OCI-LY1 (cell line): ENCODE measurements around the gene ZDHHC16.
"Not testable (repeated sequence)": the region's sequence is repeated elsewhere in the genome, so short reads cannot be mapped to it uniquely, and the experiment has no call there.

Experiments
- H2AFZ ChIP-seq: fragments of 200-600 bp; sonication (generic), shearing (Covaris generic); 2 replicates; pipeline ENCODE4 v1.6.0; 2014; ENCODE audit warnings: antibody characterized with exemption, mild to moderate bottlenecking, low read length
- H3F3A ChIP-seq: fragments of 200-600 bp; sonication (generic), shearing (Covaris generic); 2 replicates; pipeline ENCODE4 v1.6.0; 2014; ENCODE audit warnings: mild to moderate bottlenecking, antibody characterized with exemption, low read length, moderate library complexity; ENCODE audit not compliant: insufficient read depth
- H3K27ac ChIP-seq: fragments of 200-600 bp; sonication (generic); 2 replicates; pipeline ENCODE4 v1.5.1; 2014; ENCODE audit warnings: low read length, mixed run types, mild to moderate bottlenecking, low read depth; ENCODE audit not compliant: poor library complexity, severe bottlenecking
- H3K27me3 ChIP-seq: fragments of 200-600 bp; sonication (generic); 2 replicates; pipeline ENCODE4 v1.6.0; 2014; ENCODE audit warnings: antibody characterized with exemption, mild to moderate bottlenecking, low read length, moderate library complexity; ENCODE audit not compliant: insufficient read depth
- H3K36me3 ChIP-seq: fragments of 200-600 bp; sonication (generic); 2 replicates; pipeline ENCODE4 v1.6.1; 2014; ENCODE audit warnings: mild to moderate bottlenecking, antibody characterized with exemption, low read length, moderate library complexity, mixed read lengths; ENCODE audit not compliant: insufficient read depth
- H3K4me1 ChIP-seq: fragments of 200-600 bp; sonication (generic); 2 replicates; pipeline ENCODE4 v1.5.1; 2014; ENCODE audit warnings: mild to moderate bottlenecking, low read length, moderate library complexity; ENCODE audit not compliant: insufficient read depth, severe bottlenecking
- H3K4me2 ChIP-seq: fragments of 200-600 bp; sonication (generic), shearing (Covaris generic); 2 replicates; pipeline ENCODE4 v1.6.1; 2014; ENCODE audit warnings: low read length
- H3K4me3 ChIP-seq: fragments of 200-600 bp; sonication (generic); 2 replicates; pipeline ENCODE4 v1.5.1; 2014; ENCODE audit warnings: low read length, low read depth, mild to moderate bottlenecking, mixed read lengths; ENCODE audit not compliant: poor library complexity, severe bottlenecking
- H3K79me2 ChIP-seq: fragments of 200-600 bp; shearing (Covaris generic); 2 replicates; pipeline ENCODE4 v1.6.1; 2016; ENCODE audit warnings: mixed run types, low read length, mixed read lengths; ENCODE audit not compliant: insufficient read depth
- H3K9ac ChIP-seq: fragments of 200-600 bp; sonication (generic), shearing (Covaris generic); 2 replicates; pipeline ENCODE4 v1.6.1; 2014; ENCODE audit warnings: mild to moderate bottlenecking, low read length, mixed read lengths
- H3K9me2 ChIP-seq: fragments of 200-600 bp; sonication (generic), shearing (Covaris generic); 2 replicates; pipeline ENCODE4 v1.6.1; 2014; ENCODE audit warnings: low read depth, mild to moderate bottlenecking, low read length, mixed read lengths
- H3K9me3 ChIP-seq: fragments of 200-600 bp; shearing (Covaris generic); 2 replicates; pipeline ENCODE4 v1.6.1; 2014; ENCODE audit warnings: low read length, mixed read lengths
- H4K20me1 ChIP-seq: fragments of 200-600 bp; sonication (generic), shearing (Covaris generic); 2 replicates; pipeline ENCODE4 v1.6.0; 2016; ENCODE audit warnings: mild to moderate bottlenecking, low read length; ENCODE audit not compliant: insufficient read depth
- EZH2 ChIP-seq: fragments of 200-600 bp; sonication (generic), shearing (Covaris generic); IDR thresholded peaks from 2 replicates; pipeline ENCODE4 v1.8.0; 2017; ENCODE audit warnings: borderline replicate concordance, mixed run types, mild to moderate bottlenecking, antibody characterized with exemption, low read length, moderate library complexity, mixed read lengths
- TF ChIP-seq, protein P1 (sequence below): fragments of 200-600 bp; sonication (generic), shearing (Covaris generic); IDR thresholded peaks from 2 replicates; pipeline ENCODE4 v1.5.1; 2017; ENCODE audit warnings: mild to moderate bottlenecking, antibody characterized with exemption, low read length, moderate library complexity, mixed read lengths

The ZDHHC16 gene

DNA sequence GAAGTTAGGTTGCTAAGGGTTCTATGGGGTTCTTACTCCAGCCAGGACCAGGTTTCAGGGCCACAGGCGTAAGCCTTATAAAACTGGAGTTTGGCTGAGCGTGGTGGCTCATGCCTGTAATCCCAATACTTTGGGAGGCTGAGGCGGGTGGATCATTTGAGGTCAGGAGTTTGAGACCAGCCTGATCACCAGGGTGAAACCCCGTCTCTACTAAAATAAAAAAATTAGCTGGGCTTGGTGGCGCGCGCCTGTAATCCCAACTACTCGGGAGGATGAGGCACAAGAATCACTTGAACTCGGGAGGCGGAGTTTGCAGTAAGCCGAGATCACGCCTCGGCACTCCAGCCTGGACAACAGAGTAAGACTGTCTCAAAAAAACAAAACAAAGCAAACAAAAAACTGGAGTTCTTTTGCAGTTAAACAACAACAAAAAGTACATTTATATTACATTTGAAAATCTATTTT lies 44.5 kb upstream of the ZDHHC16 start:
- Histone ChIP-seq H3K36me3 (no peaks in the 10 kb centered on the region; the same call in 1 of the 2 replicates), H4K20me1 (no peaks in the 10 kb centered on the region), H3K4me2 (peak overlapping the region; percentile 94), H2AFZ (0 out of 2 replicates have a peak overlapping the region, but pooled peaks have one; percentile 74), H3K4me3 (peak overlapping the region; percentile 80), H3K9me3 (no peaks in the 10 kb centered on the region), H3K9ac (peak overlapping the region; percentile 46; the same call in 1 of the 2 replicates), H3K9me2 (no peaks in the 10 kb centered on the region), H3K79me2 (no peaks in the 10 kb centered on the region), H3K4me1 (peaks cover 15% of the 10 kb centered on the region), H3K27ac (no peak overlapping the region), H3K27me3 (no peaks in the 10 kb centered on the region), H3F3A (no peaks in the 10 kb centered on the region)
- no peak for TF ChIP-seq EZH2
- TF ChIP-seq, protein P1, sequence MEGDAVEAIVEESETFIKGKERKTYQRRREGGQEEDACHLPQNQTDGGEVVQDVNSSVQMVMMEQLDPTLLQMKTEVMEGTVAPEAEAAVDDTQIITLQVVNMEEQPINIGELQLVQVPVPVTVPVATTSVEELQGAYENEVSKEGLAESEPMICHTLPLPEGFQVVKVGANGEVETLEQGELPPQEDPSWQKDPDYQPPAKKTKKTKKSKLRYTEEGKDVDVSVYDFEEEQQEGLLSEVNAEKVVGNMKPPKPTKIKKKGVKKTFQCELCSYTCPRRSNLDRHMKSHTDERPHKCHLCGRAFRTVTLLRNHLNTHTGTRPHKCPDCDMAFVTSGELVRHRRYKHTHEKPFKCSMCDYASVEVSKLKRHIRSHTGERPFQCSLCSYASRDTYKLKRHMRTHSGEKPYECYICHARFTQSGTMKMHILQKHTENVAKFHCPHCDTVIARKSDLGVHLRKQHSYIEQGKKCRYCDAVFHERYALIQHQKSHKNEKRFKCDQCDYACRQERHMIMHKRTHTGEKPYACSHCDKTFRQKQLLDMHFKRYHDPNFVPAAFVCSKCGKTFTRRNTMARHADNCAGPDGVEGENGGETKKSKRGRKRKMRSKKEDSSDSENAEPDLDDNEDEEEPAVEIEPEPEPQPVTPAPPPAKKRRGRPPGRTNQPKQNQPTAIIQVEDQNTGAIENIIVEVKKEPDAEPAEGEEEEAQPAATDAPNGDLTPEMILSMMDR = no peak

DNA sequence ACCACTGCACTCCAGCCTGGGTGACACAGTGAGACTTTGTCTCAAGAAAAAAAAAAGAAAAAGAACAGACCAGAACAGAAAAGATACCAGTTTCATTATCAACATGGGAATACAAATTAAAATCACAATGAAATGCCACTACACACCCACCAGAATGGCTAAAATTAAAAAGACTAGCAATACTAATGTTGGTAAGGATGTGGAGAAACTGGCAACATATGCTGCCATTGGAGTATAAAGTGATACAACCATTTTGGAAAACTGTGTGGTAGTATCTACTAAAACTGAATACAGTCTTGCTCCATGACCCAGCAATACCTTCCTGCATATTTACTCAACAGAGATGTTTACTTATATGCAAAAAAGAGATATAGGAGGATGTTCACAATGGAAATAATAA lies 41.9 kb upstream of the ZDHHC16 start:
- H3K9ac ChIP-seq = no peak overlapping the region
- no peak overlapping the region for H2AFZ ChIP-seq
- H3K27ac ChIP-seq = no peak overlapping the region
- H3F3A ChIP-seq = no peaks in the 10 kb centered on the region
- H3K4me1 ChIP-seq = peaks cover 21% of the 10 kb centered on the region
- H3K79me2 ChIP-seq = no peaks in the 10 kb centered on the region
- no peaks in the 10 kb centered on the region for H3K36me3 ChIP-seq
- no peak overlapping the region for H3K4me2 ChIP-seq
- H3K9me2 ChIP-seq = no peaks in the 10 kb centered on the region
- H4K20me1 ChIP-seq = no peaks in the 10 kb centered on the region
- no peaks in the 10 kb centered on the region for H3K9me3 ChIP-seq
- TF ChIP-seq, protein P1 = no peak
- H3K4me3 ChIP-seq = no peak overlapping the region
- H3K27me3 ChIP-seq = no peaks in the 10 kb centered on the region

DNA sequence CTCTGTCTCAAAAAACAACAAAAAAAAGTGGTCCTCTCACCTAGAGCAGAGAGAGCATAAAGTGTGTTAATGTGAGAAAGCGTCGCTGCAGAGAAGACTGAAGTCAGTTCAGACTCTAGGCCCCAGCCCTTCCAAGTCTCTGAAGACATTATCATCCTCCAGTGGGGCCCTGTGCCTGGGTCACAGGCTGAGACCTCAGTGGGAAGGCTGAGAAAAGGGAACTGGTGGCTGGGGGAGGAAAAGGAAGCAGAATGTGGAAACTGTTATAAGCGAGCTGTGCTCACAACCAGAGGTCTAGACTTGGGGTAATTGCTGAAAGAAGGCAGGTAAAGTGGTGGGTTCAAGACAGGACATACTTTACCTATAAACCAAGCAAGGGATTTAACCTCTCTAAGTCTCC lies 39.9 kb upstream of the ZDHHC16 start:
- H3K27ac ChIP-seq = no peak overlapping the region
- H4K20me1 ChIP-seq = no peaks in the 10 kb centered on the region
- no peak overlapping the region for H3K4me2 ChIP-seq
- H3K4me3 ChIP-seq = no peak overlapping the region
- H3K27me3 ChIP-seq = no peaks in the 10 kb centered on the region
- H3K4me1 ChIP-seq = peaks cover 11% of the 10 kb centered on the region
- TF ChIP-seq, protein P1 = no peak
- TF ChIP-seq EZH2 = no peak
- no peak overlapping the region for H2AFZ ChIP-seq
- no peaks in the 10 kb centered on the region for H3F3A ChIP-seq
- H3K9ac ChIP-seq = no peak overlapping the region
- no peaks in the 10 kb centered on the region for H3K79me2 ChIP-seq
- no peaks in the 10 kb centered on the region for H3K9me3 ChIP-seq
- H3K9me2 ChIP-seq = no peaks in the 10 kb centered on the region
- H3K36me3 ChIP-seq = no peaks in the 10 kb centered on the region

DNA sequence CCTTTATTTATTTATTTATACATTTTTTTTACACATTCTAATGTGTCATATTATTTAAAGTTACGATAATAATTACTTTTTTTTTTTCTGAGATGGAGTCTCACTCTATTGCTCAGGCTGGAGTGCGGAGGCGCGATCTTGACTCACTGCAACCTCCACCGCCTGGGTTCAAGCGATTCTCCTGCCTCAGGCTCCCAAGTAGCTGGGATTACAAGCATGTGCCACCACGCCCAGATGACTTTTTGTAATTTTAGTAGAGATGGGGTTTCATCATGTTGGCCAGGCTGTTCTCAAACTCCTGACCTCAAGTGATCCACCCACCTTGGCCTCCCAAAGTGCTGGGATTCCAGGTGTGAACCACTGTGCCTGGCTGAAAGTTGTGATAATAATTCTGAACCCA lies 39.5 kb upstream of the ZDHHC16 start:
- H3K9me2 ChIP-seq, H2AFZ ChIP-seq, H3K9ac ChIP-seq, H3K27me3 ChIP-seq, H3K27ac ChIP-seq, H3K4me3 ChIP-seq, H4K20me1 ChIP-seq, H3K4me1 ChIP-seq, H3K9me3 ChIP-seq, H3K36me3 ChIP-seq, H3K4me2 ChIP-seq, H3F3A ChIP-seq, H3K79me2 ChIP-seq: not testable (repeated sequence)
